ENCODE data around the gene ISLR.

DNA sequence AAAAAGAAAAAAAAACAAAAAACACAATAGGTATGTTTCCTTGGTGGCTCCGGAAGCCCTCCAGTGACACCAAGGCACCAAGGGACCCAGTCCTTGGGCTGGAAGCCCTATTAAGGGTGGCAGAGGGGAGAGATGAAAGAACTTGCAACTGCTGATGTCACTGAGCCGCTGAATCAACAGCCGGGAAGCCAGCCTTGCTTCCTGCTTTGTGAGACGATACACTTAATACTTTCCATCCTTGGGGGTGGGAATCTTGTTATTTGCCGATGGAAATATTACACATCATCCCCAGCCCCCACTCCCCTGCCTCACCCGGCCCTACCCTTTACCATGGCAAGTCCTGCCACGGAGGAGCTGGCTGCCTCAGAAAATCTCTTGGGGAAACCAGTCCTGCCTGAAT is 48.8 kb upstream of the ISLR start:
- no peak for TF ChIP-seq EZH2phosphoT487 (IDR thresholded peaks at IDR 0.05; ENCODE audit: insufficient read depth, low read depth)
- no peak for TF ChIP-seq EZH2 (IDR thresholded peaks at IDR 0.05; ENCODE audit: insufficient read depth, poor library complexity, severe bottlenecking)
